Measurements from ENCODE around the gene MYRF. TPM values are rescaled to one million over a fixed set of nuclear protein-coding genes. Genes with fewer than 3 reads are reported as not detected.

MYRF gene
- total and polyA plus RNA-seq, 2 of the 13 experiments (the other 11 are each of a cell fraction or from before 2014, with no cell fraction given) = 10.2 to 25.9 TPM

- TF ChIP-seq ZNF672 (CRISPR knock-in tag; IDR thresholded peaks at IDR 0.05) (no peak), HNF4A (CRISPR knock-in tag; IDR thresholded peaks at IDR 0.05) (peak; percentile 97), ZNF574 (CRISPR knock-in tag; IDR thresholded peaks at IDR 0.05) (peak; percentile 55), ZNF614 (CRISPR knock-in tag; IDR thresholded peaks at IDR 0.05; ENCODE audit: borderline replicate concordance) (0 out of 2 replicates have a peak, but pooled peaks have one; percentile 33), ZBTB33 (CRISPR knock-in tag; IDR thresholded peaks at IDR 0.05) (0 out of 2 replicates have a peak, but pooled peaks have one; percentile 11), ZNF7 (CRISPR knock-in tag; IDR thresholded peaks at IDR 0.05) (no peak), CSRNP1 (CRISPR knock-in tag; IDR thresholded peaks at IDR 0.05) (no peak), ZFP36 (IDR thresholded peaks at IDR 0.05; ENCODE audit: borderline replicate concordance, low read depth, low read length, partially characterized antibody) (no peak), TBP (CRISPR knock-in tag; IDR thresholded peaks at IDR 0.05) (no peak), ARID5B (CRISPR knock-in tag; IDR thresholded peaks at IDR 0.05) (peak; percentile 60; the same call in 1 of the 2 replicates), STAT5B (CRISPR knock-in tag; IDR thresholded peaks at IDR 0.05) (no peak), CTCF (CRISPR knock-in tag; IDR thresholded peaks at IDR 0.05) (peak; percentile 10; the same call in 1 of the 2 replicates), NFE2L1 (CRISPR knock-in tag; IDR thresholded peaks at IDR 0.05; ENCODE audit: borderline replicate concordance) (no peak), ZNF530 (CRISPR knock-in tag; IDR thresholded peaks at IDR 0.05; ENCODE audit: low read depth) (no peak), ZNF740 (CRISPR knock-in tag; IDR thresholded peaks at IDR 0.05) (peak; percentile 59; the same call in 1 of the 2 replicates)
Measured at GRCh38 chr11:61756452-61757212, 4.2 kb downstream of the MYRF start (continued).

All from HepG2 (cell line).